CD14-positive monocyte (primary cell): Measurements from ENCODE around the gene TMTC2. TPM values are rescaled to one million over a fixed set of nuclear protein-coding genes. Genes with fewer than 3 reads are reported as not detected.

Experiments used
- DNase-seq, 3 donors: peaks; one replicate each; pipeline ENCODE4 v3.0.0-alpha.2; 2011 to 2022
- H2AFZ ChIP-seq: 2 replicates; pipeline ENCODE4 v1.6.0; 2012; ENCODE audit warnings: mild to moderate bottlenecking, low read depth, low read length, inconsistent platforms; ENCODE audit not compliant: insufficient read depth, poor library complexity, severe bottlenecking
- H3K27ac ChIP-seq, 2 donors: 1 replicate in 1 of 2; 2 replicates in 1 of 2; pipeline ENCODE4 v1.5.1; 2012 to 2013; ENCODE audit warnings: low read length in 2 of 2, control low read depth in 1 of 2, inconsistent platforms in 1 of 2, low read depth in 1 of 2, mild to moderate bottlenecking in 1 of 2
- H3K27me3 ChIP-seq, 2 donors: one replicate each; pipeline versions ENCODE4 v1.6.0 to v1.6.1; 2011 to 2013; ENCODE audit warnings: low read length in 2 of 2; ENCODE audit not compliant: control insufficient read depth in 2 of 2, insufficient read depth in 2 of 2
- H3K36me3 ChIP-seq, 2 donors: replicated peaks in 1 of 2; 1 replicate in 1 of 2; 2 replicates in 1 of 2; pipeline versions ENCODE4 v1.5.1 to v1.6.1; 2012 to 2013; ENCODE audit warnings: low read length in 2 of 2, control low read depth in 1 of 2, inconsistent platforms in 1 of 2, mild to moderate bottlenecking in 1 of 2; ENCODE audit not compliant: insufficient read depth in 2 of 2, control insufficient read depth in 1 of 2
- H3K4me1 ChIP-seq, 2 donors: 1 replicate in 1 of 2; 2 replicates in 1 of 2; pipeline versions ENCODE4 v1.5.1 to v1.6.1; 2012 to 2013; ENCODE audit warnings: low read length in 2 of 2, control low read depth in 1 of 2, inconsistent platforms in 1 of 2, mild to moderate bottlenecking in 1 of 2, moderate library complexity in 1 of 2; ENCODE audit not compliant: insufficient read depth in 2 of 2, control insufficient read depth in 1 of 2
- H3K4me2 ChIP-seq: replicated peaks from 2 replicates; pipeline ENCODE3; 2012; ENCODE audit warnings: low read length, moderate library complexity, mild to moderate bottlenecking; ENCODE audit not compliant: poor library complexity, severe bottlenecking; ENCODE audit errors: extremely low read depth
- H3K4me3 ChIP-seq, 3 experiments: fragments of 200-600 bp in 1 of 3; sonication (generic) in 1 of 3; replicated peaks in 1 of 3; 1 replicate in 2 of 3; 2 replicates in 1 of 3; pipeline ENCODE4 v1.5.1; 2011 to 2013; ENCODE audit warnings: low read length in 3 of 3, mild to moderate bottlenecking in 3 of 3, control low read depth in 2 of 3, low read depth in 2 of 3, inconsistent platforms in 1 of 3, moderate library complexity in 1 of 3
- H3K79me2 ChIP-seq: 2 replicates; pipeline ENCODE4 v1.6.0; 2012; ENCODE audit warnings: mild to moderate bottlenecking, control low read depth, inconsistent platforms, low read length, moderate library complexity; ENCODE audit not compliant: insufficient read depth
- H3K9ac ChIP-seq: 2 replicates; pipeline ENCODE4 v1.6.0; 2017; ENCODE audit warnings: low read length, mild to moderate bottlenecking; ENCODE audit not compliant: insufficient read depth, poor library complexity, severe bottlenecking
- H3K9me3 ChIP-seq, 2 donors: replicated peaks in 1 of 2; 1 replicate in 1 of 2; 2 replicates in 1 of 2; pipeline versions ENCODE4 v1.5.1 to v1.6.1; 2012 to 2013; ENCODE audit warnings: low read length in 2 of 2, control low read depth in 1 of 2; ENCODE audit not compliant: control insufficient read depth in 1 of 2, insufficient read depth in 1 of 2
- H4K20me1 ChIP-seq: 2 replicates; pipeline ENCODE4 v1.6.0; 2012; ENCODE audit warnings: mild to moderate bottlenecking, low read length, control low read depth, moderate library complexity; ENCODE audit not compliant: insufficient read depth
- H3K27ac Mint-ChIP-seq, 7 donors: one replicate each; pipeline ENCODE4 v1.8.0; 2020; ENCODE audit warnings: mild to moderate bottlenecking in 7 of 7, mixed read lengths in 7 of 7, moderate library complexity in 6 of 7, inconsistent platforms in 2 of 7
- H3K27me3 Mint-ChIP-seq, 3 donors: one replicate each; pipeline ENCODE4 v1.8.0; 2021 to 2022; ENCODE audit warnings: low read depth in 3 of 3, mild to moderate bottlenecking in 3 of 3, mixed read lengths in 3 of 3, moderate library complexity in 3 of 3, inconsistent platforms in 1 of 3
- H3K36me3 Mint-ChIP-seq, 2 donors: one replicate each; pipeline ENCODE4 v1.8.0; 2020; ENCODE audit warnings: mixed read lengths in 2 of 2, inconsistent platforms in 1 of 2, mild to moderate bottlenecking in 1 of 2
- H3K4me1 Mint-ChIP-seq: one replicate; pipeline ENCODE4 v1.8.0; 2020; ENCODE audit warnings: mild to moderate bottlenecking, mixed read lengths
- H3K4me3 Mint-ChIP-seq, 2 donors: one replicate each; pipeline ENCODE4 v1.8.0; 2020; ENCODE audit warnings: mild to moderate bottlenecking in 2 of 2, mixed read lengths in 2 of 2, moderate library complexity in 1 of 2
- H3K9me3 Mint-ChIP-seq, 7 donors: one replicate each; pipeline ENCODE4 v1.8.0; 2020 to 2022; ENCODE audit warnings: mixed read lengths in 7 of 7, mild to moderate bottlenecking in 6 of 7, moderate library complexity in 6 of 7, inconsistent platforms in 2 of 7
- WGBS: methylation state at CpG from one replicate; pipeline ENCODE4 v1.1.5; 2013; ENCODE audit warnings: missing lambda C conversion rate; ENCODE audit not compliant: insufficient coverage; 5-methylcytosine and 5-hydroxymethylcytosine counted together
- intact Hi-C, 2 donors: fragments of 100-400 bp; cut with micrococcal nuclease; formaldehyde crosslinking; loops; one replicate each; pipeline versions ENCODE4 v1.15.0 to v1.15.1; 2023
- polyA plus RNA-seq, 3 donors: library from polyadenylated mRNA; depleted of rRNA in 1 of 3; unstranded in 2 of 3; stranded (reverse) in 1 of 3; fragments of 300-500 nt in 2 of 3; fragments of >200 nt in 1 of 3; fragmentation: Illumina TruSeq in 2 of 3; gene quantifications; 1 replicate in 2 of 3; 2 replicates in 1 of 3; pipeline ENCODE4 v1.2.3, GENCODE V29; 2012 to 2021
- TF ChIP-seq, protein P1 (sequence below): fragments of 200-600 bp; IDR thresholded peaks from one replicate; pipeline ENCODE4 v1.8.0; 2022; ENCODE audit warnings: antibody characterized with exemption, mild to moderate bottlenecking

Gene TMTC2
- polyA plus RNA-seq, 3 donors, result 2.5 to 15.7 (median 3.3) TPM

DNA sequence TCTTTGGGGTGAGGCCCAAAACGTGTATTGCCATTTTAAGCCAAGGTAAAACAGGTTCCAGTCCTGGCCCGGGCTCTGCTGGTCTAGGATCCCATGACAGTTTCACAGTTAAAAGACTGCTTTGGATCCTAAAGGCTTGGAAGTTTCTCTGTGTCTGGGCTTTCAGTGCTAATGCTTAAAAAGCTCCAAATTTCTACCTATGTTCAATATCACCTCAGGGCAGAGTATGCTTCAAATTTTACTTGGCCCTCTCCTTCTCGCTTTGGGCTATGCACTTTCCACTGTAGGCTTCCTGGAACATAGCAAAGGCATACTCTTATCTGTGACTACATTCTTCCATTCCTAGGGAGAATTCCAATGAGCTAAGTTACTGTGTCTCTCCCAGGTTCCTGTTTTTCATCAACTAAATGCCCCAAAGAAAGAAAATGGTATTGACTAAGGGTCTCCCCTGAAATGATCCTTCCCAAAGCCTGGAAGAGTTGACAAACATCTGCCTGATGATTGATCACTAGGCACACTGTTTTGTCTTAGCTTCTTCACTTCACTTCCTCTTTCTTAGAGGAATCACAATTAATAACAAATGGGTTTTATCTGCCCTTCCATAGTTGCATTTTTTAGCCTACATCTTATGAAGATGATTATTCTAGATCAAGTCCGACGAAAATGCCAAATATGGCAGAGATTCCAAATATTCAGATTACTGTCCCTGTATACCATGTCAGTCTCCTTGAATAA, 79.4 kb downstream of the TMTC2 start:
- TF ChIP-seq, protein P1, sequence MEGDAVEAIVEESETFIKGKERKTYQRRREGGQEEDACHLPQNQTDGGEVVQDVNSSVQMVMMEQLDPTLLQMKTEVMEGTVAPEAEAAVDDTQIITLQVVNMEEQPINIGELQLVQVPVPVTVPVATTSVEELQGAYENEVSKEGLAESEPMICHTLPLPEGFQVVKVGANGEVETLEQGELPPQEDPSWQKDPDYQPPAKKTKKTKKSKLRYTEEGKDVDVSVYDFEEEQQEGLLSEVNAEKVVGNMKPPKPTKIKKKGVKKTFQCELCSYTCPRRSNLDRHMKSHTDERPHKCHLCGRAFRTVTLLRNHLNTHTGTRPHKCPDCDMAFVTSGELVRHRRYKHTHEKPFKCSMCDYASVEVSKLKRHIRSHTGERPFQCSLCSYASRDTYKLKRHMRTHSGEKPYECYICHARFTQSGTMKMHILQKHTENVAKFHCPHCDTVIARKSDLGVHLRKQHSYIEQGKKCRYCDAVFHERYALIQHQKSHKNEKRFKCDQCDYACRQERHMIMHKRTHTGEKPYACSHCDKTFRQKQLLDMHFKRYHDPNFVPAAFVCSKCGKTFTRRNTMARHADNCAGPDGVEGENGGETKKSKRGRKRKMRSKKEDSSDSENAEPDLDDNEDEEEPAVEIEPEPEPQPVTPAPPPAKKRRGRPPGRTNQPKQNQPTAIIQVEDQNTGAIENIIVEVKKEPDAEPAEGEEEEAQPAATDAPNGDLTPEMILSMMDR, result no peak
- Histone ChIP-seq H4K20me1 (no peaks in the 10 kb centered on the region), H3K79me2 (no peaks in the 10 kb centered on the region), H2AFZ (no peak overlapping the region), H3K9ac (no peak overlapping the region), H3K36me3 (peaks cover 0 to 40% of the 10 kb centered on the region in 2 donors), H3K27ac (no peak overlapping the region), H3K27me3 (no peaks in the 10 kb centered on the region), H3K4me1 (no peaks in the 10 kb centered on the region), H3K4me2 (no peak overlapping the region), H3K4me3 (no peak overlapping the region), H3K9me3 (no peaks in the 10 kb centered on the region)
- Mint-ChIP-seq H3K27me3 (no peaks in the 10 kb centered on the region), H3K27ac (peak overlapping the region in 2 of 7 donors; percentile 2 to 43), H3K9me3 (peaks cover 0 to 3% (median 0%) of the 10 kb centered on the region in 7 donors), H3K36me3 (peaks cover 43 to 65% of the 10 kb centered on the region in 2 donors), H3K4me1 (peaks cover 11% of the 10 kb centered on the region), H3K4me3 (no peak overlapping the region)
- 98% methylated on average over 5 of the region's 5 CpGs for WGBS
- intact Hi-C loops, result no loop called here
- no peak for DNase-seq

DNA sequence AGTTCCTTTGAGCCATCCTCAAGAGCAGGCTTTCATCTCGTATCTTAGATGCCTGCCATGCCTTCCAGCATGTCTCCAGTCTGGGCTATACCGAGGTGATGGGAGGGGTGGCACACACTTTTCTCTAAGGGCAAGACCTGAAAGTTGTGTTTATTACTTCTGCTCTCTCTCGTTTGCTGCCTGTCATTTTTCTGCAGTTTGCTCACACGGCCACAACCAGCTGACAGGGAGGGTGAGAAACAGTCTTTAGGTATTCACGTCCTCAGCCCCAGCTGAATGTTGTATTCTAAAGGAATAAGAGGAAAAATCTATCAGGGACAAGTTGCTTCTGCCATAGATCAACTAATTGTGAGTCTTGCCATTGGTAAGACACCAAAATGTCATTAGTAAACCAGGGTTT, 88.0 kb downstream of the TMTC2 start:
- Histone ChIP-seq H3K27me3 (no peaks in the 10 kb centered on the region), H3K4me3 (no peak overlapping the region), H3K4me1 (no peaks in the 10 kb centered on the region), H3K9me3 (no peaks in the 10 kb centered on the region), H4K20me1 (no peaks in the 10 kb centered on the region), H3K79me2 (no peaks in the 10 kb centered on the region), H3K4me2 (no peak overlapping the region), H3K36me3 (peaks cover 0 to 37% of the 10 kb centered on the region in 2 donors), H3K27ac (no peak overlapping the region), H3K9ac (no peak overlapping the region), H2AFZ (no peak overlapping the region)
- Mint-ChIP-seq H3K27ac (peak overlapping the region in 1 of 7 donors; percentile 50), H3K4me3 (no peak overlapping the region), H3K9me3 (peaks cover 0 to 1% (median 0%) of the 10 kb centered on the region in 7 donors), H3K27me3 (no peaks in the 10 kb centered on the region), H3K36me3 (peaks cover 39 to 43% of the 10 kb centered on the region in 2 donors), H3K4me1 (no peaks in the 10 kb centered on the region)
- intact Hi-C loops, result no loop called here
- no peak for DNase-seq
- 100% methylated on average over 4 of the region's 5 CpGs for WGBS
- TF ChIP-seq, protein P1, result no peak
